ENCODE results near the gene GNGT1. TPM values are rescaled to one million over a fixed set of nuclear protein-coding genes. Genes with fewer than 3 reads are reported as not detected.

Gene GNGT1
- total RNA-seq, 1 experiment from 2014 or later, result 0.63 TPM

GRCh38 chr7:93890464-93891068 lies 15.8 kb upstream of the GNGT1 start, which contains the start of gene TFPI2:
TFPI2 (minus strand) TSS chr7:93890753; CDS start chr7:93890678, 75 bp downstream.
- POLR2A ChIA-PET, result interaction anchor here (0.7 kb wide), 1 partner anchor 114 kb away, joined by 3 read pairs; the partner anchor contains the start of gene BET1
- 0 out of 2 replicates have a peak within 1 kb of the TSS, but pooled peaks have one; percentile 14 for H3K27ac Mint-ChIP-seq
- peak; percentile 78 for ATAC-seq

More at GRCh38 chr7:93890464-93891068, 15.8 kb upstream of the GNGT1 start, which contains the start of gene TFPI2:
- peaks cover 46% of the 10 kb centered on the region for H3K27me3 Mint-ChIP-seq (ENCODE audit: low read depth)
- no peaks in the 10 kb centered on the region for H3K9me3 Mint-ChIP-seq
- no peaks in the 10 kb centered on the region for H3K36me3 Mint-ChIP-seq
- DNase-seq (ENCODE audit: low spot score), result peak; percentile 58
- H3K4me1 Mint-ChIP-seq, result peaks cover 4% of the 10 kb centered on the region
- CTCF ChIA-PET, result interaction anchor here (0.6 to 1.9 kb wide), 6 partner anchors 11 to 332 kb away, joined by 3 to 8 read pairs (median 4); no protein-coding TSS in a partner anchor
- TF ChIP-seq ETV6 (CRISPR knock-in tag; IDR thresholded peaks at IDR 0.05) (peak; percentile 48; the same call in 1 of the 2 replicates), E2F5 (CRISPR knock-in tag; IDR thresholded peaks at IDR 0.05) (peak; percentile 21; the same call in 1 of the 2 replicates), ZNF423 (CRISPR knock-in tag; IDR thresholded peaks at IDR 0.05) (peak; percentile 87), ZBTB43 (CRISPR knock-in tag; IDR thresholded peaks at IDR 0.05) (no peak), ESRRA (CRISPR knock-in tag; IDR thresholded peaks at IDR 0.05; ENCODE audit: borderline replicate concordance) (0 out of 2 replicates have a peak, but pooled peaks have one; percentile 45), STAT6 (CRISPR knock-in tag; conservative IDR thresholded peaks at IDR 0.05; ENCODE audit: low read depth) (no peak), HMGXB4 (CRISPR knock-in tag; IDR thresholded peaks at IDR 0.05) (peak; percentile 83; the same call in 1 of the 2 replicates), JAZF1 (CRISPR knock-in tag; IDR thresholded peaks at IDR 0.05) (no peak)
- TF ChIP-seq, protein P1, sequence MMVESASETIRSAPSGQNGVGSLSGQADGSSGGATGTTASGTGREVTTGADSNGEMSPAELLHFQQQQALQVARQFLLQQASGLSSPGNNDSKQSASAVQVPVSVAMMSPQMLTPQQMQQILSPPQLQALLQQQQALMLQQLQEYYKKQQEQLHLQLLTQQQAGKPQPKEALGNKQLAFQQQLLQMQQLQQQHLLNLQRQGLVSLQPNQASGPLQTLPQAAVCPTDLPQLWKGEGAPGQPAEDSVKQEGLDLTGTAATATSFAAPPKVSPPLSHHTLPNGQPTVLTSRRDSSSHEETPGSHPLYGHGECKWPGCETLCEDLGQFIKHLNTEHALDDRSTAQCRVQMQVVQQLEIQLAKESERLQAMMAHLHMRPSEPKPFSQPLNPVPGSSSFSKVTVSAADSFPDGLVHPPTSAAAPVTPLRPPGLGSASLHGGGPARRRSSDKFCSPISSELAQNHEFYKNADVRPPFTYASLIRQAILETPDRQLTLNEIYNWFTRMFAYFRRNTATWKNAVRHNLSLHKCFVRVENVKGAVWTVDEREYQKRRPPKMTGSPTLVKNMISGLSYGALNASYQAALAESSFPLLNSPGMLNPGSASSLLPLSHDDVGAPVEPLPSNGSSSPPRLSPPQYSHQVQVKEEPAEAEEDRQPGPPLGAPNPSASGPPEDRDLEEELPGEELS (CRISPR knock-in tag; IDR thresholded peaks at IDR 0.05), result peak; percentile 3; the same call in 1 of the 2 replicates
- TF ChIP-seq, protein P2, sequence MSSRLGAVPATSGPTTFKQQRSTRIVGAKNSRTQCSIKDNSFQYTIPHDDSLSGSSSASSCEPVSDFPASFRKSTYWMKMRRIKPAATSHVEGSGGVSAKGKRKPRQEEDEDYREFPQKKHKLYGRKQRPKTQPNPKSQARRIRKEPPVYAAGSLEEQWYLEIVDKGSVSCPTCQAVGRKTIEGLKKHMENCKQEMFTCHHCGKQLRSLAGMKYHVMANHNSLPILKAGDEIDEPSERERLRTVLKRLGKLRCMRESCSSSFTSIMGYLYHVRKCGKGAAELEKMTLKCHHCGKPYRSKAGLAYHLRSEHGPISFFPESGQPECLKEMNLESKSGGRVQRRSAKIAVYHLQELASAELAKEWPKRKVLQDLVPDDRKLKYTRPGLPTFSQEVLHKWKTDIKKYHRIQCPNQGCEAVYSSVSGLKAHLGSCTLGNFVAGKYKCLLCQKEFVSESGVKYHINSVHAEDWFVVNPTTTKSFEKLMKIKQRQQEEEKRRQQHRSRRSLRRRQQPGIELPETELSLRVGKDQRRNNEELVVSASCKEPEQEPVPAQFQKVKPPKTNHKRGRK (CRISPR knock-in tag; IDR thresholded peaks at IDR 0.05; ENCODE audit: borderline replicate concordance), result no peak
- H3K4me3 Mint-ChIP-seq, result peak within 1 kb of the TSS; percentile 97
